ENCODE data around the gene MYO3B. TPM values are rescaled to one million over a fixed set of nuclear protein-coding genes. Genes with fewer than 3 reads are reported as not detected.

MYO3B gene
- total RNA-seq, 2 donors from 2014 or later: 0.26 to 0.79 TPM

- no peak overlapping the region for H3K27ac Mint-ChIP-seq
- ATAC-seq (replicated peaks): no peak
- H3K4me1 Mint-ChIP-seq: no peaks in the 10 kb centered on the region
- no peaks in the 10 kb centered on the region for H3K9me3 Mint-ChIP-seq
- no peak overlapping the region for H3K4me3 Mint-ChIP-seq
- H3K36me3 Mint-ChIP-seq (ENCODE audit: low read depth): no peaks in the 10 kb centered on the region
- peaks cover 9% of the 10 kb centered on the region for H3K27me3 Mint-ChIP-seq
Observed at GRCh38 chr2:170514140-170514539, 336.2 kb downstream of the MYO3B start.

GRCh38 chr2:170517538-170517937, 339.6 kb downstream of the MYO3B start:
- Mint-ChIP-seq H3K4me3 (no peak overlapping the region), H3K27me3 (peaks cover 9% of the 10 kb centered on the region), H3K9me3 (no peaks in the 10 kb centered on the region), H3K36me3 (ENCODE audit: low read depth) (no peaks in the 10 kb centered on the region), H3K27ac (no peak overlapping the region), H3K4me1 (no peaks in the 10 kb centered on the region)
- ATAC-seq (replicated peaks): no peak

GRCh38 chr2:170518911-170519310, 341.0 kb downstream of the MYO3B start:
- ATAC-seq (replicated peaks): no peak
- H3K36me3 Mint-ChIP-seq (ENCODE audit: low read depth): no peaks in the 10 kb centered on the region
- H3K27me3 Mint-ChIP-seq: peaks cover 5% of the 10 kb centered on the region
- no peak overlapping the region for H3K27ac Mint-ChIP-seq
- H3K4me3 Mint-ChIP-seq: no peak overlapping the region
- H3K4me1 Mint-ChIP-seq: no peaks in the 10 kb centered on the region
- H3K9me3 Mint-ChIP-seq: no peaks in the 10 kb centered on the region

- H3K4me1 Mint-ChIP-seq: no peaks in the 10 kb centered on the region
- no peak for ATAC-seq (replicated peaks)
- H3K36me3 Mint-ChIP-seq (ENCODE audit: low read depth): no peaks in the 10 kb centered on the region
- H3K27ac Mint-ChIP-seq: no peak overlapping the region
- no peaks in the 10 kb centered on the region for H3K9me3 Mint-ChIP-seq
- H3K27me3 Mint-ChIP-seq: peaks cover 3% of the 10 kb centered on the region
- no peak overlapping the region for H3K4me3 Mint-ChIP-seq
Observed at GRCh38 chr2:170521299-170521698, 343.4 kb downstream of the MYO3B start.

- H3K4me1 Mint-ChIP-seq: no peaks in the 10 kb centered on the region
- ATAC-seq (replicated peaks): no peak
- no peak overlapping the region for H3K27ac Mint-ChIP-seq
Observed at GRCh38 chr2:170523506-170523905, 345.6 kb downstream of the MYO3B start.

GRCh38 chr2:170524828-170525565, 347.1 kb downstream of the MYO3B start:
- no peaks in the 10 kb centered on the region for H3K36me3 Mint-ChIP-seq (ENCODE audit: low read depth)
- H3K27ac Mint-ChIP-seq: no peak overlapping the region
- H3K4me1 Mint-ChIP-seq: no peaks in the 10 kb centered on the region
- H3K9me3 Mint-ChIP-seq: no peaks in the 10 kb centered on the region
- no peak overlapping the region for H3K4me3 Mint-ChIP-seq
- no peak for ATAC-seq (replicated peaks)
- H3K27me3 Mint-ChIP-seq: peaks cover 16% of the 10 kb centered on the region

More at GRCh38 chr2:170523506-170523905, 345.6 kb downstream of the MYO3B start:
- Mint-ChIP-seq H3K4me3 (no peak overlapping the region), H3K27me3 (peaks cover 9% of the 10 kb centered on the region), H3K36me3 (ENCODE audit: low read depth) (no peaks in the 10 kb centered on the region), H3K9me3 (no peaks in the 10 kb centered on the region)

- no peak for ATAC-seq (replicated peaks)
- Mint-ChIP-seq H3K27me3 (peaks cover 18% of the 10 kb centered on the region), H3K4me3 (no peak overlapping the region), H3K27ac (no peak overlapping the region), H3K36me3 (ENCODE audit: low read depth) (no peaks in the 10 kb centered on the region), H3K4me1 (no peaks in the 10 kb centered on the region), H3K9me3 (no peaks in the 10 kb centered on the region)
Observed at GRCh38 chr2:170525566-170525900, 347.6 kb downstream of the MYO3B start.

- Mint-ChIP-seq H3K9me3 (no peaks in the 10 kb centered on the region), H3K4me1 (no peaks in the 10 kb centered on the region), H3K27ac (no peak overlapping the region), H3K4me3 (no peak overlapping the region), H3K27me3 (peaks cover 24% of the 10 kb centered on the region), H3K36me3 (ENCODE audit: low read depth) (no peaks in the 10 kb centered on the region)
- no peak for ATAC-seq (replicated peaks)
Observed at GRCh38 chr2:170530284-170530745, 352.4 kb downstream of the MYO3B start.

- Mint-ChIP-seq H3K27me3 (peaks cover 23% of the 10 kb centered on the region), H3K36me3 (ENCODE audit: low read depth) (no peaks in the 10 kb centered on the region), H3K27ac (no peak overlapping the region), H3K4me1 (no peaks in the 10 kb centered on the region), H3K9me3 (no peaks in the 10 kb centered on the region), H3K4me3 (no peak overlapping the region)
- ATAC-seq (replicated peaks): no peak
Observed at GRCh38 chr2:170530803-170531564, 353.0 kb downstream of the MYO3B start.

GRCh38 chr2:170531876-170532275, 353.9 kb downstream of the MYO3B start:
- no peak for ATAC-seq (replicated peaks)
- H3K9me3 Mint-ChIP-seq: no peaks in the 10 kb centered on the region
- H3K4me3 Mint-ChIP-seq: no peak overlapping the region
- H3K36me3 Mint-ChIP-seq (ENCODE audit: low read depth): no peaks in the 10 kb centered on the region
- H3K4me1 Mint-ChIP-seq: no peaks in the 10 kb centered on the region
- H3K27me3 Mint-ChIP-seq: peaks cover 21% of the 10 kb centered on the region
- no peak overlapping the region for H3K27ac Mint-ChIP-seq

- Mint-ChIP-seq H3K27ac (no peak overlapping the region), H3K4me3 (no peak overlapping the region), H3K27me3 (peaks cover 15% of the 10 kb centered on the region), H3K4me1 (no peaks in the 10 kb centered on the region), H3K36me3 (ENCODE audit: low read depth) (no peaks in the 10 kb centered on the region), H3K9me3 (no peaks in the 10 kb centered on the region)
- ATAC-seq (replicated peaks): no peak
Observed at GRCh38 chr2:170533156-170533555, 355.2 kb downstream of the MYO3B start.

- Mint-ChIP-seq H3K4me3 (no peak overlapping the region), H3K9me3 (no peaks in the 10 kb centered on the region), H3K27ac (no peak overlapping the region), H3K4me1 (no peaks in the 10 kb centered on the region), H3K27me3 (peaks cover 10% of the 10 kb centered on the region), H3K36me3 (ENCODE audit: low read depth) (no peaks in the 10 kb centered on the region)
- no peak for ATAC-seq (replicated peaks)
Observed at GRCh38 chr2:170535552-170535951, 357.6 kb downstream of the MYO3B start.

- H3K4me1 Mint-ChIP-seq: no peaks in the 10 kb centered on the region
- no peak overlapping the region for H3K27ac Mint-ChIP-seq
- peaks cover 22% of the 10 kb centered on the region for H3K27me3 Mint-ChIP-seq
- H3K36me3 Mint-ChIP-seq (ENCODE audit: low read depth): no peaks in the 10 kb centered on the region
- peaks cover 5% of the 10 kb centered on the region for H3K9me3 Mint-ChIP-seq
- H3K4me3 Mint-ChIP-seq: no peak overlapping the region
- no peak for ATAC-seq (replicated peaks)
Observed at GRCh38 chr2:170544817-170545216, 366.9 kb downstream of the MYO3B start.

GRCh38 chr2:170548304-170548703, 370.4 kb downstream of the MYO3B start:
- H3K36me3 Mint-ChIP-seq (ENCODE audit: low read depth): no peaks in the 10 kb centered on the region

GRCh38 chr2:170550501-170550900, 372.6 kb downstream of the MYO3B start:
- no peak overlapping the region for H3K27ac Mint-ChIP-seq
- H3K36me3 Mint-ChIP-seq (ENCODE audit: low read depth): no peaks in the 10 kb centered on the region
- no peak overlapping the region for H3K4me3 Mint-ChIP-seq
- no peak for ATAC-seq (replicated peaks)
- H3K4me1 Mint-ChIP-seq: no peaks in the 10 kb centered on the region
- H3K9me3 Mint-ChIP-seq: peaks cover 13% of the 10 kb centered on the region
- peaks cover 10% of the 10 kb centered on the region for H3K27me3 Mint-ChIP-seq

More at GRCh38 chr2:170548304-170548703, 370.4 kb downstream of the MYO3B start:
- peaks cover 13% of the 10 kb centered on the region for H3K27me3 Mint-ChIP-seq
- H3K9me3 Mint-ChIP-seq: peaks cover 13% of the 10 kb centered on the region
- H3K4me1 Mint-ChIP-seq: no peaks in the 10 kb centered on the region
- H3K4me3 Mint-ChIP-seq: no peak overlapping the region
- H3K27ac Mint-ChIP-seq: no peak overlapping the region
- peak; percentile 19 for ATAC-seq (replicated peaks)
